Measurements from ENCODE around the gene SACS. TPM values are rescaled to one million over a fixed set of nuclear protein-coding genes. Genes with fewer than 3 reads are reported as not detected.
"Not testable (repeated sequence)": the region's sequence is repeated elsewhere in the genome, so short reads cannot be mapped to it uniquely, and the experiment has no call there.

Gene SACS
- total RNA-seq, 1 experiment from 2014 or later = 82.8 TPM

DNA sequence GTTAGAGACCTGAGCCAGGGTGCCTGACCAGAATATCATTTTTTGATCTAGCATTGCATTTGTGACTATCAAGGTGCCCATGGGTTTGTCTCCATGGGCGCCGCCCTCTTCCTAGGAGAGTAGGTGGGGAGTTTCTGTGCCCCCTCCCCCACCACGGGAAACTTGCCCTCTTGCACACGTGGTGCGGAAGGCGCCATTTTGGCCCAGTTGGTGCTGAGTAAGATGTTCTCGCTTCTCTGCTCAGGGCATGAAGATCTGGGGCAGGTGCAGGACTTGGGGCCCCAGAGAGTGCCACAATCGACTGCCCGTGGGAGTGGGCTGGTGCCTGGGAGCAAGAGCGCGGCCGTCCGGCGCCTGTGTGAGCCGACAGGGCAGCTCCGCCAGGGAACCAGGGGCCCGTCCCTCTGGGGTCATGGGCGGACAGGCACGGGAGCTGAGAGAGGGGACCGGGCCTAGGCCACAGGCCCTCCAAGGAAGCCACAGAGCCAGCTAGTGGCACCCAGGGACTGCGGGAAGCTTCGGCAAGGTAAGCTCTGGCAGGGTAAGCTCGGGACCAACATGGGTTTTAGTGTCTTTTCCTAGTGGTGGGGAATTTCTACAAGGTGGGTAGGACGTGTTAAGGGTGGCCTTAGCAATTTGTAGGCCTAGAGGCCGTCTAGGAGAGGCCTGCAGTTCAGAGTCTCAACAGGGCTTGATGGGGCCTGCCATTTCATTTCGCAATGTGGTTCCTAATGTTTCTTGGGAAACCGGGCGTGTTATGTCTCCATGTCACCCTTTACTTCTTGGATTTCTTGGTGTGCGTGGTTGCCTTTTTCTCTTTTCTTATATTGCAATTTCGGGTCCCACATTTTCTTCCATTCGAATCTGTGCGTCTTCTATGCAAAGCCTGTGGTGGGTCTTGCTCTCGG lies 14.5 kb downstream of the SACS start:
- DNase-seq (ENCODE audit: low read depth) = no peak

DNA sequence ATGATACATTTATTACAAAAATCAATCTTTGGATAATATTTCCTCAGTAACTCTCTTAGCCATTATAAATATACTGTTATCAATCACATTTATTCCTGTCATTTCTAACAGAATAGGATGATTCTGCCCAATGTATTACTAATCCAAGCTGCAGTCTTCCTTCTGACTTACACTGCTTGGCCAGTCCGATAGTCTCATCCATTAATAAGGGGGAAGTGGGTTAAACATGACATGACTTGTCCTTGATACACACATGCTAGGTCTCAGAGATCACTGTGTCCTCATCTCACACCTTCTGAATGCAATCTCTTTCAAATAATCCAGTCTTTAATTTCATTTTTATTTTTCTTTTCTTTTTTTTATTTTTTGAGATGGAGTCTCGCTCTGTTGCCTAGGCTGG lies 18.8 kb downstream of the SACS start:
- DNase-seq (ENCODE audit: low read depth) = no peak

DNA sequence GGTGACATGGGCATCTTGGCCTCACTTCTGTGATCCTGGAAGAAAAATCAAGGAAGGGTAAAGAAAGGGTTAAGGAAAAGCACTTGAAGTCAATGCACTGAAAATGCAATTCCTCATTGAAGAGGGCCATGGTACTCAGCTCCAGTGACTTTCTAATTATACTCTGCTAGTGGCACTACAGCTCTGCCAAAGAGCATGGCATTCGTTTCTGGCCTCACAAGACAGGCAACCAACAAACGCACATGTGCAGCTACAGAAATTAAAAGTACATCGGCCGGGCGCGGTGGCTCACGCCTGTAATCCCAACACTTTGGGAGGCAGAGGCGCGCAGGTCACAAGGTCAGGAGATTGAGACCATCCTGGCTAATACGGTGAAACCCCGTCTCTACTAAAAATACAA lies 21.8 kb downstream of the SACS start:
- no peak for DNase-seq (ENCODE audit: low read depth)

DNA sequence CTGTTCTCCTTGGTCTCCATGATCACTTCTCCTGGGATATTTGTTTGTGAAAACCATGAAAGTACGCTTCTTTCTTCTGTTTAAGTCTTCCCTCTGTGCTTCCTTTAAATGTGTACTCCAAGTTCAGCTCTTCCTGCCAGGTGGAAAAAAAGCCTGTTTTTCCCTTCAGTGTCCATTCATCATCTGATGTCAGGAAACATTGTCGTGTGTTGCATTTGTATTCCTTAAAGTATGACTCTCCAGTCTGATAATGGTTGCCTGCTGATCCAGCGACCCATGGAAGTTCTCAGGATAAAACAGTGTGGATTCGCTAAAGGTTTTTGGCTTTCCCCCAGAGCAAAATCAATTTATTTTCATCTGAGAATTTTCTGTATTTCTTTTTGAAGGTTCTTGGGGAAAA lies 22.3 kb downstream of the SACS start:
- DNase-seq (ENCODE audit: low read depth) = no peak

DNA sequence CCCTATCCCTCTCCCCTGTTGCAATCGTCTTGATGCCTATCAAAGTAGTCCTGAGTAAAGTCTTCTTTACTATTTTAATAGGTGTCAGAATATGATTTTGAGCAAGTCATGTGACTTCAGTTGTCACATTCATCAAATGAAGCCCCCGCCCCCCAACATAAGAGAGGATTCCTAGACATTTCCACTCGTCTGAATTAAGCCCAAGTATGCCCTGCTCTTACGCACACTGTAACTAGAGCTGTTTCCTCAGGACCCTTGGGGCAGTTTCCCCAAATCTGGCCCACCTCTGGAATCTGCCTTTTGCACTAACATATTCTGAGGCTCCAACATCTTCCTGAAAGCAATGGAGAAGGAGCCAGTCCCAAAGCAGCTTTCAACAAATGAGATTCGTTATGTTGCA lies 25.5 kb downstream of the SACS start:
- no peak for DNase-seq (ENCODE audit: low read depth)

DNA sequence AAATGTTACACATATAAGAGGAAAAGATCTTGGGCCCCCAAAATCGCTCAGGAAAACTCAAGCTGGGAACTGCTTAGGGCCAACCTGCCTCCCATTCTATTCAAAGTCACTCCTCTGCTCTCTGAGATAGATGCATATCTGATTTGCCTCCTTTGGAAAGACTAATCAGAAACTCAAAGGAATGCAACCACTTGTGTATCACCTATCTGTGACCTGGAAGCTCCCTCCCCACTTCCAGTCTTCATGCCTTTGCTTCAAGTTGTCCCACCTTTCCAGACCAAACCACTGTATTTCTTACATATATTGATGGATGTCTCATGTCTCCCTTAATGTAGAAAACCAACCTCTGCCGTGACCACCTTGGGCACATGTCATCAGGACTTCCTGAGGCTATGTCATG lies 32.3 kb downstream of the SACS start:
- DNase-seq (ENCODE audit: low read depth) = not testable (repeated sequence)

DNA sequence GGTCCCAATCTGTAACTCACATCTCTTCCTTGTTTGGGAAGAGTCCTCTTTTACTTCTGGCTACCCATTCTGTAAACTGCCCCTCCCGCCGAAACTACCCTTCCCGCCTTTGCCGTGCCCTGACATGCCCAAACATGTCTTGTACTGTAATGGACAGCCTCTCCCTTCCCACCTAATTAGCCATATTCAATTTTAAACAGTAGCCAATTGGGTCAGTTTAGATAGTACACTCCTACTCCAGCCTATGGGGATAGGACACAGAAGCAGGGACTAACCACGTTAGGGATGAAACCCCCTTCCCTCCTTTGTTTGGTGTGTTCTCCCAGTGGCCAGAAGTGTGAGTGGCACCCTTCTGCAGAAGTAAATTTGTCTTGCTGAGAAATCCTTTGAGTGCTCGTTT lies 34.2 kb downstream of the SACS start:
- DNase-seq (ENCODE audit: low read depth) = no peak

DNA sequence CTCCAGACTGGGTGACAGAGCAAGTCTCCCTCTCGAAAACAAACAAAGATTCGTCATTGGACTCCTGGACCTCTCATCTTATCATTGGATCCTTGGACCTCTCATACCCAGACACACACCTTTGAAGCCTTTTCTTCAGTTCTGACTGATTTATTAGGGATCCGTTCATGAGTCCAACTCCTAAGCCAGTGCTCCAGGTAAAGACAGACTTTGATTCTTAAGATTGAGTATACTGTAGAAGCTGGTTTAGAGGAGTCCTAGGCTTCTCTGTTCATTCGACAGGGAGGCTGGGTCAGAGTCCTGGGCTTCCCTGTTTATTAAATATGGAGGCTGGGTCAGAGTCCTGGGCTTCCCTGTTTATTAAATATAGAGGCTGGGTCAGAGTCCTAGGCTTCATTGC lies 38.7 kb downstream of the SACS start:
- DNase-seq (ENCODE audit: low read depth) = no peak

DNA sequence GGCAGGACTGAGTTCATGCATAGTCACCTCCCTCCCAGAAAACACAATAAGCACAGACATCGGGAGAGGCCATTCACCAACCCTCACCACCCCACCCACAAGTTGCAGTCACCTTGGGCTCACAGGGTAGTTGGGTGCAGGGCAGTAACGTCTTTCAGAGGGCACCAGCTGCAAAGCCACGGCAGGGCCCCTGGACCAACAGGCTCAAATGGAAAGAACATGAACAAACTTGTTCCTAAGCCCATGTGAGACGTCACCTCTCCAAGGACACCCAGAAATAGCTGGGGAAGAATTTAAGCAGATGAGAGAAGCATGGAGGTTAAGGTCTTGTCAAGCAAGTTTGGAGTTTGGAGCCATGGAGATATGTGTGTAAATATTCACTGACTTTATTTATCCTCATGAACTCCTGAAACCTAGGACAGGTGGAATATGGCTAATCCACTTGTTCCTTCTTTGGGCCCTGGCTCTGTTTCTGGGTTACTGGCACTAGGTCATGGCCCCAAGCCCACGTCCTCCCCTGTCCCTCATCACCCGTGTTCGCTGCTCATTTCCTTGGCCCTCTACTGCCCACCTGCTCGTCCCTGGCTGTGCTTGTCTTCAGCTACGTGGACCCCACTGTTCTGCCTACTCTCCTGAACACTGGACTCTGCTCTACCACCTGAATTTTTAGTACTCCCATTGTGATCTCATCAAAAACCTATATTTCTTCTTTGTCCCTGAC lies 40.4 kb downstream of the SACS start:
- no peak for DNase-seq (ENCODE audit: low read depth)

DNA sequence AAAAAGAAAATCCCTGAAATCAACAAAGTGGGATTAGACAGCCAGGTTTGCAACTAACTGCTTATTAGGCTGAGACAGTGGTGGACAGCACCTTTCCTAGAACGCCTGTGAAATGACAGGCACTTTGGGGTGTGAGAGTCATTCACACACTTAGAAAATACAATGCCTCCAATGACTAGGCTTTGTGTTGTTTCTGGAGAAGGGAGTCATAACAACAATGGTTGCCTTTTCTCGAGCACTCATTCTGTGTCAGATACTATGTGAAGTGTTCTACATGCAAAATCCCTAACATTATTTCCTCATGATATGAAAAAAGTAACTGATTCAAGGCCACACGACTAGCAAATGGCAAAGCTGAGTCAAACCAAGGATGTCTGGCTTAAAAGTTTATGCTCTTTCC lies 41.2 kb downstream of the SACS start:
- no peak for DNase-seq (ENCODE audit: low read depth)

DNA sequence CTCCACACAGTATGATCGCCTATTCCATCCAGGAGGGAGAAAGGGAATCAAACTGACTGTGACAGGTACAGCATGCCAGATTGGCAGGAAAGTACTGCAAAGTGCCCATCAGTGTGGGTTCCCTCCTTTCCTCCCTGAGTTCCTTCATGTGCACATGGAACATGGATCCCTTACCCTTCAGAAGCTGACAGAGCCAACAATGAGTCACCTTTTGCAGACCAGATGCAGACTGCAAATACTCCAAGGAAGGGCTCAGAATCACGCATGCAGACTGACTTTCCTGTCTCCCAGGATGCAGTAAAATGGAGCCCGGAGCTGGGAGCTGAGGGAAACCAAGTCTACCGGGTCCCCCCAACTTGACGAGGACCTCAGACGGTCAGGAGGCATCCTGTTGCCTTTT lies 41.8 kb downstream of the SACS start:
- DNase-seq (ENCODE audit: low read depth) = peak; percentile 33

DNA sequence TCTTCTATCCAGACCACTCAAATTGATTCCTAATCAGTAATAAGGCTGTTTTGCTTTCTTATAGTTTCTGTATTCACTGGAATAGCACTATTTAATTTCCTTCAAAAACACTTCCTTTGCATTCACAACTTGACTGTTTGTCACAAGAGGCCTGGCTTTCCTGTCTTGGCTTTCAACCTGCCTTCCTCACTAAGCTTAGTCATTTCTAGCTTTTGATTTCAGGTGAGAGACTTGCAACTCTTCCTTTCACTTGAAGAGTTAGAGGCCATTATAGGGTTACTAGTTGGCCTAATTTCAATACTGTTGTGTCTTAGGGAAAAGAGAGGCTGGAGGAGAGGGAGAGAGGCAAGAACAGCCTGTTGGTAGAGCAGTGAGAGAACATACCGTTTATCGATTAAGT lies 47.0 kb downstream of the SACS start:
- DNase-seq (ENCODE audit: low read depth) = no peak

DNA sequence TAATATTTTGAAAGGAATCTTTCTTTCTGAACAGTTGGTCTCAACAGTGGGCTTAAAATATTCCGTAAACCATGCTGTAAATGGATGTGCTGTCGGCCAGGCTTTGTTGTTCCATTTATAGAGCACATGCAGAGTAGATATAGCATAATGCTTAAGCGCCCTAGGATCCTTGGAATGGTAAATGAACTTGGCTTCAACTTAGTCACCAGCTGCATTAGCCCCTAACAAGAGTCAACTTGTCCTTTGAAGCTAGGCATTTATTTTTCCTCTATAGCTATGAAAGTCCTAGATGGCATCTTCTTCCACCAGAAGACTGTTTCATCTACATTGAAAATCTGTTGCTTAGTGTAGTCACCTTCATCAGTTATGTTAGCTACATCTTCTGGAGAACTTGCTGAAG lies 47.6 kb downstream of the SACS start:
- no peak for DNase-seq (ENCODE audit: low read depth)

DNA sequence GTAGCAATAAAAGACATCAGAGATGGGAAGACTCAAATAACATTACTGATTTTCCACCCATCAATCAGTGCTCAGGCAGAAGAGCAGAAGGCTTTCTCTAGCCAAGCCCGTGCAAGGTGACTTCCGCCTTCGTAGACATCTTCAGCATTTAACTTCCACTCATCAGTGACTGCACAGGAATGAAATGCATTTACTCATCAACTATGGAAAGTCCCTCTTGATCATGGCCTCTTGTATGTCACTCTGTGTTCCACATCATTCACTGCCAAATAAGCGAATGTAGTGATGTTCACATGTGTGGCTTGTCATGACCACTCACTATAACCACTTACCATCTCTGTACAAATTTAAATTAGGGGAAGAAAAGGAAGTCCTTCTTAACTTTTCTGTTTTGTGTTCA lies 49.4 kb downstream of the SACS start:
- no peak for DNase-seq (ENCODE audit: low read depth)

DNA sequence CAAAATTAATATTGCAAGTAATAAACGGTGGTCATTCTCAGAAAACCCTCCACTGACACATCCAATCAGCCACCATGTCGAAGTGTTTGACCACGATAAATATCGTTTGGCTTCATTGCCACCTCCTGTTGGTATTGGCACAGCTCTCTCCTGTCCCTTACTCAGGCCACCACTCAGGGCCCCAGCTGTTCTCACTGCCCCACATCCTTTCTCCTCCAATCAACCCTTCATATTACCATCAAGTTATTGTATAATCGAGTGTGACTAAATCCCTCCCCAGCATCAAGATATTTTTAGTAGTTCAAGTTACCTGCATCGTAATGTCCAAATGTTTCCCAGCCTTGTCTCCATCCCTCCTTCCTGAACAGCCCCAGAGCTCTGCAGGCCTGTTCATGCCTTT lies 50.4 kb downstream of the SACS start:
- DNase-seq (ENCODE audit: low read depth) = no peak

DNA sequence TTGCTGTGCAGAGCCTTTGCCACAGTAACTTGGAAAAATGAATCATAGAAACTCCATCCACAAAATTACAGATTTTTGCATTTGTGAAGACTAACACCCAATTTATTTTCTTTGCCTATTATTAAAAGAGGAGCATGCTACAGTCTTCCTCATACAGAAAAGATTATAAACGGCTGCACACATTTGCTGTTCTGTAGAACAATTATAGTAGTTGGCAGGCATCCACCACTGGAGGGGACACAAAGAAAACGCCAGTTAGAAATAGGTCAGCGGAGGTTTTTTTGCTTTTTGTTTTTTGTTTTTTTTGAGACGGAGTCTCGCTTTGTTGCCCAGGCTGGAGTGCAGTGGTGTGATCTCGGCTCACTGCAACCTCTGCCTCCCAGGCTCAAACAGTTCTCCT lies 51.6 kb downstream of the SACS start:
- no peak for DNase-seq (ENCODE audit: low read depth)

DNA sequence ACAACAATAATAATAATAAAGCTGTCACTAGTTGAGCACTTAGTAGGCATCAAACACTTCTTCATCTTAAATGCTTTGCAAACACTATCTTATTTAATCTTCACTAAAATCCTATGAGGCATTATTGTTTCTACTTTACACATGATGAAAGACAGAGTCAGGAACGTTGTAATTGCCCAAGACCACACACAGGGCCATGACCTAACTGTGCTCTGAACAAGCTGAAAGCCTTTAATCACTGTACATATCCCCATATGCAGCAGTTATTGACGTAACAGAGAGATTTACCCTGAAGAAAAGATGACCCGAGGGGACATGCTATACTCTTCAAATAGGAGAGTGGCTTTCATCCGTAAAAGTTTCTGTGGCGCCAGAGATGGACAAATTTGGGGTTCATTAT lies 53.0 kb downstream of the SACS start:
- peak; percentile 19 for DNase-seq (ENCODE audit: low read depth)

DNA sequence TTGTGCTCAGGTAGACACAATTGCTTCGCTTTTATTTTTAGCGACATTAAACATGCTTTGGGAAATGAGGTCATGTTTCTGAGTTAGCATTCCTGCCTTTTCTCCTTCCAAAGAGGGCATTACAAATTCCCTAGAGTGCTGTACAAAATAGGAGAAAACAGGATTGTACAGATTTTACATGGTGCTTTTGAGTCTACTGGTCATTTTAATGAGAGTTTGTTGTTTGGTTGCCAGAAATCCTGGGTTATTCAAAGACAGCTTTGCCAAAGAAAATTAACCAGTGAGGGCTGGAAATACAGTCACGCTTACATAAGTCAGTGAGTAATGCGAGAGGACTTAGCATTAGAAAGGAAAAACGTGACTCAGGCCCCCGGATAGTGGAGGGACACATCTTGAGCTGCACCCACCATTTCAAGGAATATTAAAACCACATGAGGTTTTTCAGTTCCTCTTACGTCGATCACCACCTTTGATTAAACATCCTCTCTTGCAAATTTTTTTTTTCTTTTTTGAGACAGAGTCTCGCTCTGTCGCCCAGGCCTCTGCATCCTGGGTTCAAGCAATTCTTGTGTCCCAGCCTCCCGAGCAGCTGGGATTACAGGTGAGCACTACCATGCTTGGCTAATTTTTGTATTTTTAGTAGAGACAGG lies 55.4 kb downstream of the SACS start:
- DNase-seq (ENCODE audit: low read depth) = peak; percentile 98

DNA sequence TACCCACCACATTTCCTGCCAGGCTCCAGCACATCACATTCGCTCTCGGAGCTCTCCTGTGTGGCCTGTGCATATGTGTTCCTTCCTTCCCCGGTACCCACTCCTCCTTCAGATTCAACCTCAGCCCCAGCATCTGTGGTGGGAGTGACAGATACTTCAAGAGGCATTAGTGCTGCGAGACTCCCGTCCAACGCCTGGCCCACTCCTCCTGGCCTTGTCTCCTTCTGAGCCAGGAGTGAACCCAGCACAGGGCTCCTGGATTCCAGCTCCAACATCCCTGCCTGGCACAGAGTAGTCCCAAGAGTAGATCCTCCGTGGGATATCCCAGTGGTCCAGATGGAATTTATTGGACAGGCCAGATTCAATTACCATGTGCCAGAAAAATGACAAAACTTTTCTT lies 55.9 kb downstream of the SACS start:
- no peak for DNase-seq (ENCODE audit: low read depth)

DNA sequence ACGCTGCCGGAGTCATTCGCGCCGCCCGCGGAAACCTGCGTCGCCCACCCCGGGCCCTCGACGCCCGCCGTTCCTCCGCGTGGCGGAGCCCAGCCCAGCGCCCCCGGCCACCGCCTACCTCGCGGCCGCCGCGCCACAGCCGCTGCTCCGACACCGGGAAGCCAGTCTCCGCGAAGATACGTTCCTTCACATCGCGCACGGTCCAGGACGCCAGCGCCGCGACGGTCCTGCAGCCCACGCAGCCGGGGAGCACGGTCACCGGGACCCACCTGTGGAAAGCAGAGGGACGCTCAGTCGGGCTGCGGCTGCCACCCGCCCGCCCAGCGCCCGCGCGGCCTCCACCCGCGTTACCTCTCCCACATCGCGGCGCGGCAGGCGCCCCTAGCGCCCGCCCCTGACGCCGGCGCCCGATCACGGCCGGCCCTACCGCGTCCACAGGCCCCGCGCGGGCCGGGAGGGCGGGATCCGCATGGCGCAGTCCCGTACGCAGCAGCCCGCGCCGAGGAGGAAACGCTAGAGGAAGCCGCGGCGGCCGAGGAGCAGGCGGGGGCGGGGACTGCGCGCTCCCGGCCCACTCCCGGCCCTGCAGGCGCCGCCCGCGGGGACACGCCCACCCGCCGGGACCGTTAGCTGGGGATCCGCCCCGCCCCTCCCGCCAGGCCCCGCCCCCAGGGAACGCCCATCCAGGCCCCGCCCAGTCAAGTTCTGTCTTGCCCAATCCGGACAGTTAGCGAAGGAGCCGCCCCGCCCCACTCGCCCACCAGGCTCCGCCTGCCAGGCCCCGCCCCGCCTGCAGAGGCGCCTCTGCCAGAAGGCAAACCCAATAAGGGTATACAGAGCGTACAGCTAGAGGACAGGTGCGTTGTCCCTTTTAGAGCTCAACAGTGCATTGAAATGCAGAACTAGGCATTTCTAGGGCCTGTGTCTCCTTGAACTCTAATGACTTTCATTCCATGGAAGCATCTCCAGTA lies 58.2 kb downstream of the SACS start:
- peak; percentile 90 for DNase-seq (ENCODE audit: low read depth)

DNA sequence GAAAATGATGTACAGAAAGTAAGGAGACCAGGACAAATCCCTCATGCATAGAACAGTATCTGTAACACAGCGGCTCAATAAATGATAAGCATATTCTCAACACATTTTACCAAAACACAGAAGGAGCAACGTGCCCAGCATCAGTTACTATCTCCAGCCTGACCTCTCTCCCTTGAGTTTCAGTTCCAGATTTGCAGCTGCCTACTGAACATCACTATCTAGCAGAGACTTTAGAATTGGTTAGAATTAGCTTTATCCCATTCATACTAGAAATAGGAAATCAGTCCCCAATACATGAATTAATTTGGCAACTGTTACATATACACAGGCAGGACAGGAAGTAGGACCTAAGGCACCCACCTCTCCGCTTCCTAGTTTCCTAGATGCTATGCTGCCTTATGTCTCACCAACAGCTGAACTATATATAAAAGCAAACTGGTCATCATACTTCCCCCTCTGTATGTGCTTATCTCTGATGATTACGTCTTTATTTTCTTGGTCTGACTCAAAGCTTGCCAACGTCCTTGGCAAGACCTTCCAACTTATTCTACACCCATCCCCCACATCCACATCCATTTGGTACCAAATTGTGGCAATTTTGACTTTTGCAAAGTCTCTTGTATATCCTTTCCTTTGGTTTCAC lies 61.1 kb downstream of the SACS start:
- DNase-seq (ENCODE audit: low read depth) = peak; percentile 53

All from LHCN-M2 (cell line).